HepG2 (cell line): Measurements from ENCODE around the gene TJAP1. TPM values are rescaled to one million over a fixed set of nuclear protein-coding genes. Genes with fewer than 3 reads are reported as not detected.

ENCODE experiments used
- CBX2 ChIP-seq, 2 experiments: fragments of 200-600 bp in 1 of 2; sonication (generic); formaldehyde crosslinking in 1 of 2; IDR thresholded peaks; 2 replicates each; pipeline versions ENCODE4 v1.7.0 to v1.8.1; 2018 to 2022; ENCODE audit warnings: low read depth in 2 of 2, low read length in 1 of 2, mild to moderate bottlenecking in 1 of 2, missing genetic modification reagents in 1 of 2
- HMG20A ChIP-seq: IDR thresholded peaks from 2 replicates; pipeline ENCODE4 v1.6.1; 2016; ENCODE audit warnings: borderline replicate concordance
- HMG20B ChIP-seq: conservative IDR thresholded peaks from 2 replicates; pipeline ENCODE4 v1.6.1; 2016; ENCODE audit warnings: missing genetic modification reagents, missing compliant biosample characterization
- KLF13 ChIP-seq: sonication (generic); formaldehyde crosslinking; IDR thresholded peaks from 2 replicates; pipeline ENCODE4 v1.4.0; 2020; ENCODE audit warnings: mild to moderate bottlenecking, missing genetic modification reagents
- PAWR ChIP-seq: sonication (generic); formaldehyde crosslinking; IDR thresholded peaks from 2 replicates; pipeline ENCODE4 v1.4.0; 2020; ENCODE audit warnings: missing genetic modification reagents, mild to moderate bottlenecking, borderline replicate concordance
- PLSCR1 ChIP-seq: sonication (generic); formaldehyde crosslinking; IDR thresholded peaks from 2 replicates; pipeline ENCODE4 v1.5.0; 2020; ENCODE audit warnings: missing genetic modification reagents, mild to moderate bottlenecking, borderline replicate concordance
- PRMT3 ChIP-seq: sonication (generic); formaldehyde crosslinking; IDR thresholded peaks from 2 replicates; pipeline ENCODE4 v1.8.1; 2022; ENCODE audit warnings: low read depth, mild to moderate bottlenecking, moderate library complexity, missing genetic modification reagents, borderline replicate concordance
- RAD21 ChIP-seq: fragments of 450-650 bp; formaldehyde crosslinking; IDR thresholded peaks from 2 replicates; pipeline ENCODE4 v1.5.0; 2020; ENCODE audit warnings: mild to moderate bottlenecking
- REST ChIP-seq, 2 experiments: IDR thresholded peaks; 2 replicates each; pipeline ENCODE4 v1.6.1; 2011 to 2012; ENCODE audit warnings: low read length in 2 of 2, borderline replicate concordance in 1 of 2, low read depth in 1 of 2, mild to moderate bottlenecking in 1 of 2, moderate library complexity in 1 of 2
- RFX1 ChIP-seq: fragments of 450-650 bp; IDR thresholded peaks from 2 replicates; pipeline ENCODE4 v1.6.1; 2017
- SIN3B ChIP-seq: fragments of 150-350 bp; IDR thresholded peaks from 2 replicates; pipeline ENCODE4 v1.6.1; 2014; ENCODE audit warnings: low read length
- SMAD1 ChIP-seq: sonication (generic); formaldehyde crosslinking; IDR thresholded peaks from 2 replicates; pipeline ENCODE4 v1.4.0; 2020; ENCODE audit warnings: missing genetic modification reagents, low read depth, mild to moderate bottlenecking, borderline replicate concordance
- TCF7L2 ChIP-seq: IDR thresholded peaks from 2 replicates; pipeline ENCODE4 v1.6.1; 2011; ENCODE audit warnings: mild to moderate bottlenecking, low read depth, low read length, moderate library complexity
- WIZ ChIP-seq: sonication (generic); formaldehyde crosslinking; IDR thresholded peaks from 2 replicates; pipeline ENCODE4 v1.5.1; 2020; ENCODE audit warnings: mild to moderate bottlenecking, missing genetic modification reagents
- XBP1 ChIP-seq: sonication (generic); formaldehyde crosslinking; IDR thresholded peaks from 2 replicates; pipeline ENCODE4 v1.5.0; 2020; ENCODE audit warnings: missing genetic modification reagents
- XRCC5 ChIP-seq: fragments of 200-400 bp; formaldehyde crosslinking; optimal IDR thresholded peaks from 2 replicates; pipeline ENCODE3; 2017; ENCODE audit warnings: mild to moderate bottlenecking, low read length
- ZBTB3 ChIP-seq: sonication (generic); formaldehyde crosslinking; IDR thresholded peaks from 2 replicates; pipeline ENCODE4 v1.4.0; 2020; ENCODE audit warnings: low read depth, mild to moderate bottlenecking, moderate library complexity, missing genetic modification reagents, borderline replicate concordance
- ZGPAT ChIP-seq: IDR thresholded peaks from 2 replicates; pipeline ENCODE4 v1.6.1; 2016; ENCODE audit warnings: mild to moderate bottlenecking
- ZMYM2 ChIP-seq: sonication (generic); formaldehyde crosslinking; IDR thresholded peaks from 2 replicates; pipeline ENCODE4 v1.8.0; 2022; ENCODE audit warnings: mild to moderate bottlenecking, missing genetic modification reagents
- ZNF350 ChIP-seq: sonication (generic); formaldehyde crosslinking; IDR thresholded peaks from 2 replicates; pipeline ENCODE4 v1.4.0; 2020; ENCODE audit warnings: mild to moderate bottlenecking, low read depth, missing genetic modification reagents, borderline replicate concordance
- ZNF543 ChIP-seq: sonication (generic); formaldehyde crosslinking; IDR thresholded peaks from 2 replicates; pipeline ENCODE4 v1.4.0; 2020; ENCODE audit warnings: mild to moderate bottlenecking, missing genetic modification reagents
- ZNF570 ChIP-seq: sonication (generic); formaldehyde crosslinking; IDR thresholded peaks from 2 replicates; pipeline ENCODE4 v1.4.0; 2020; ENCODE audit warnings: mild to moderate bottlenecking, missing genetic modification reagents, borderline replicate concordance
- ZNF777 ChIP-seq: sonication (generic); formaldehyde crosslinking; IDR thresholded peaks from 2 replicates; pipeline ENCODE4 v1.4.0; 2020; ENCODE audit warnings: missing genetic modification reagents
- ZNF792 ChIP-seq: IDR thresholded peaks from 2 replicates; pipeline ENCODE4 v1.6.1; 2016
- ZSCAN12 ChIP-seq: sonication (generic); formaldehyde crosslinking; IDR thresholded peaks from 2 replicates; pipeline ENCODE4 v1.9.0; 2021; ENCODE audit warnings: mild to moderate bottlenecking, missing genetic modification reagents
- polyA plus RNA-seq, 8 experiments: library from polyadenylated mRNA; depleted of rRNA in 3 of 8; stranded (reverse) in 7 of 8; unstranded in 1 of 8; fragments of >200 nt; fragmentation: Illumina TruSeq in 4 of 8; extraction: Trizol in 4 of 8; gene quantifications; 2 replicates each; pipeline versions ENCODE4 v1.2.1 to v1.2.3, GENCODE V29; 2011 to 2016; ENCODE audit warnings: low read depth in 4 of 8, missing spikeins in 1 of 8, mixed read lengths in 1 of 8; ENCODE audit not compliant: insufficient read depth in 1 of 8
- total RNA-seq, 5 experiments: library from RNA; depleted of rRNA; stranded (reverse); fragments of >200 nt; fragmentation: Illumina TruSeq; extraction: Trizol; gene quantifications; 2 replicates each; pipeline ENCODE4 v1.2.3, GENCODE V29; 2016; ENCODE audit warnings: low read depth in 1 of 5

Gene TJAP1
- total and polyA plus RNA-seq, 2 of the 13 experiments (the other 11 are each of a cell fraction or from before 2014, with no cell fraction given) = 15.7 to 41.6 TPM

DNA sequence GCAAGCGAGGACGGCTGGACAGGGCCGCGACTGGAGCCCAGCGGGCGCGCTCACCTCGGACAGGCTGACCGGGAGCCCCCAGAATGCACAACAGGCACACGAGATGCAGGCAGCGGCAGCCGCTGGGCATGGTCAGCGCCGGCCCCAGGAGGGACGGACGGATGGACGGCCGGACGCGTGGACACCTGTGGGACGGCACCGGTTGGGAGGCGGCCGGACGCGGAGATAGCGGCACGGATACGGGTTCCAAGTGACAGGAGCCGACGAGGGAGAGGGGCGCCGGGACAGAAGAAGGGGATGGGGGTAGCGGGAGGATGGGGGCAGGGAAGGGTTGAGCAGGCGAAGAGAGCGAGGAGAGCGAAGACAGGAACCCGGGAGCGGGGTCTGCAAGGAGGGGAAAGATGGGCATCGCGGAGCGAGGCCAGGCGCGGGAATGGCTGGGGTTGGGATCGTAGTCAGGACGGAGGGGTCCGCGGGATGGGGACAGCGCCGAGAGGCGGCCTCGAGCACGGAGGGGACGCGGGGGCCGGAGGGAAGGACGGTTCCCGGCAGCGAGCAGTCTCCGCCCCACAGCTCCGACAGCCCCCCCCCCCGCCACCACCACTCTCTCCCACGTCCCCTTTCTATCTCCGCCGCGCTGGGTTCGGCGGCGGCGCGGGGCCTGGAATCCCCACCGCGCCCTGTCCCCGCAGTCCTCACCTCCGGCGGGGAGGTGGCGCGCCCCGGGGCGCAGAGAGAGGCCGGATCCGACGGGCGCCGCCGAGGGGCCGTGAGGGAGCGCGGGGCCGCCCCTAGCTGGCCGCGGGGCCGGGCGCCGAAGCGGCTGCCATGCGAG, 22.5 kb upstream of the TJAP1 start (continued):
- TF ChIP-seq ZNF792 = peak; percentile 26; the same call in 1 of the 2 replicates
- peak; percentile 33 for TF ChIP-seq RAD21 (CRISPR knock-in tag)
- no peak for TF ChIP-seq TCF7L2
- no peak for TF ChIP-seq SIN3B
- no peak for TF ChIP-seq ZBTB3 (CRISPR knock-in tag)
- TF ChIP-seq HMG20A (CRISPR knock-in tag) = no peak
- no peak; the same call in 1 of the 2 replicates for TF ChIP-seq HMG20B (CRISPR knock-in tag)
- TF ChIP-seq REST (IDR thresholded peaks at IDR 0.05; ENCODE audit: borderline replicate concordance in 1 of 2, low read depth in 1 of 2, low read length in 2 of 2) = no peak
- TF ChIP-seq RFX1 = no peak
- no peak for TF ChIP-seq XRCC5
- TF ChIP-seq ZNF350 (CRISPR knock-in tag) = peak; percentile 81
- TF ChIP-seq PRMT3 (CRISPR knock-in tag) = 0 out of 2 replicates have a peak, but pooled peaks have one; percentile 44
- TF ChIP-seq ZGPAT = peak; percentile 79; the same call in 1 of the 2 replicates
- TF ChIP-seq XBP1 (CRISPR knock-in tag) = no peak
- TF ChIP-seq ZNF543 (CRISPR knock-in tag) = no peak; the same call in 1 of the 2 replicates
- TF ChIP-seq ZSCAN12 (CRISPR knock-in tag) = no peak
- no peak for TF ChIP-seq KLF13 (CRISPR knock-in tag)
- peak; percentile 85 for TF ChIP-seq ZNF777 (CRISPR knock-in tag)
- TF ChIP-seq SMAD1 = no peak; the same call in 1 of the 2 replicates
- no peak for TF ChIP-seq PLSCR1 (CRISPR knock-in tag)
- TF ChIP-seq ZNF570 (CRISPR knock-in tag) = no peak
- TF ChIP-seq WIZ (CRISPR knock-in tag) = peak; percentile 81; the same call in 1 of the 2 replicates
- no peak for TF ChIP-seq ZMYM2 (CRISPR knock-in tag)
- TF ChIP-seq CBX2 (IDR thresholded peaks at IDR 0.05; ENCODE audit: low read depth, low read length) = no peak
- peak; percentile 43 for TF ChIP-seq CBX2 (CRISPR knock-in tag; IDR thresholded peaks at IDR 0.05; ENCODE audit: low read depth)
- TF ChIP-seq PAWR (CRISPR knock-in tag) = no peak
